ENCODE measurements around the gene TNPO1. TPM values are rescaled to one million over a fixed set of nuclear protein-coding genes. Genes with fewer than 3 reads are reported as not detected.

The TNPO1 gene
- total RNA-seq, 2 experiments from 2014 or later: 69.6 to 74.7 TPM

DNA sequence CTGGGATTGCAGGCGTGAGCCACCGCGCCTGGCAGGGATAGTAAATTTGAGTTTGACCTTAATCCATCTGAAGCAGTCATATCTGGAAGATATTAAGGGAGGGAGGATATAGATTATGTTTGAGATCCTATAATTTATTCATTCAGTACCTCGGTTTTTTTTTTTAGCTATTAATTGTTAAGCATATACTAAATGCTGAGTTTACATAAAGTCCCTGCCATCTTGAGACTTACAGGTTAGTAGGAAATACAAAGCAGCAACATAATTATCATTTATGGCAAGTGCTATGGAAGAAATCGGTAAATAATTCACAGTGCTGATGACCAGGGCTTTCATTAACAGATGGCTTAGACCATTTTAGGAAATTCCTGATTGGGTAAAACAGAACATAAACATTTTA lies 72.9 kb downstream of the TNPO1 start:
- H3K27ac Mint-ChIP-seq: no peak overlapping the region
- H3K4me1 ChIP-seq (ENCODE audit: insufficient read depth, low read length): no peaks in the 10 kb centered on the region
- no peaks in the 10 kb centered on the region for H3K27me3 Mint-ChIP-seq
- H3K4me3 Mint-ChIP-seq: no peak overlapping the region
- ChIA-PET CTCF (no interaction called here), POLR2A (no interaction called here)
- H3K9me3 Mint-ChIP-seq: no peaks in the 10 kb centered on the region
- ATAC-seq (ENCODE audit: poor library complexity): no peak
- H3K9me3 ChIP-seq (ENCODE audit: control insufficient read depth in 1 of 2, insufficient read depth in 1 of 2, low read length in 2 of 2): no peaks in the 10 kb centered on the region
- TF ChIP-seq CTCF (IDR thresholded peaks at IDR 0.05): no peak
- no peak for DNase-seq
- no peak overlapping the region for H3K27ac ChIP-seq (ENCODE audit: low read depth in 1 of 2, low read length in 2 of 2)
- peaks cover 91% of the 10 kb centered on the region for H3K36me3 ChIP-seq (ENCODE audit: insufficient read depth, low read length)
- intact Hi-C loops (cut with DNase I, micrococcal nuclease): no loop called here
- H3K4me1 Mint-ChIP-seq (ENCODE audit: low read depth): no peaks in the 10 kb centered on the region
- peaks cover 95% of the 10 kb centered on the region for H3K36me3 Mint-ChIP-seq (ENCODE audit: low read depth)
- no peaks in the 10 kb centered on the region for H3K27me3 ChIP-seq (ENCODE audit: control insufficient read depth in 1 of 2, insufficient read depth in 2 of 2, low read length in 2 of 2)
- no peak overlapping the region for H3K4me3 ChIP-seq (ENCODE audit: low read length)

- ATAC-seq (ENCODE audit: poor library complexity): no peak
- no peak overlapping the region for H3K4me3 ChIP-seq (ENCODE audit: low read length)
- Mint-ChIP-seq H3K27me3 (no peaks in the 10 kb centered on the region), H3K27ac (no peak overlapping the region), H3K36me3 (ENCODE audit: low read depth) (peaks cover 91% of the 10 kb centered on the region), H3K4me3 (no peak overlapping the region), H3K4me1 (ENCODE audit: low read depth) (no peaks in the 10 kb centered on the region), H3K9me3 (no peaks in the 10 kb centered on the region)
- no peaks in the 10 kb centered on the region for H3K9me3 ChIP-seq (ENCODE audit: control insufficient read depth in 1 of 2, insufficient read depth in 1 of 2, low read length in 2 of 2)
- ChIA-PET POLR2A (no interaction called here), CTCF (no interaction called here)
- no peak for DNase-seq
- no peak for TF ChIP-seq CTCF (IDR thresholded peaks at IDR 0.05)
- H3K27me3 ChIP-seq (ENCODE audit: control insufficient read depth in 1 of 2, insufficient read depth in 2 of 2, low read length in 2 of 2): no peaks in the 10 kb centered on the region
- intact Hi-C loops (cut with DNase I, micrococcal nuclease): no loop called here
- H3K27ac ChIP-seq (ENCODE audit: low read depth in 1 of 2, low read length in 2 of 2): no peak overlapping the region
- no peaks in the 10 kb centered on the region for H3K4me1 ChIP-seq (ENCODE audit: insufficient read depth, low read length)
- peaks cover 91% of the 10 kb centered on the region for H3K36me3 ChIP-seq (ENCODE audit: insufficient read depth, low read length)
These were observed 76.4 kb downstream of the TNPO1 start for GRCh38 chr5:72892846-72893245.

GRCh38 chr5:72895758-72896157 lies 79.3 kb downstream of the TNPO1 start:
- ChIA-PET CTCF (no interaction called here), POLR2A (no interaction called here)
- Histone ChIP-seq H3K4me1 (ENCODE audit: insufficient read depth, low read length) (no peaks in the 10 kb centered on the region), H3K4me3 (ENCODE audit: low read length) (no peak overlapping the region), H3K9me3 (ENCODE audit: control insufficient read depth in 1 of 2, insufficient read depth in 1 of 2, low read length in 2 of 2) (no peaks in the 10 kb centered on the region), H3K36me3 (ENCODE audit: insufficient read depth, low read length) (peaks cover 90% of the 10 kb centered on the region), H3K27ac (ENCODE audit: low read depth in 1 of 2, low read length in 2 of 2) (no peak overlapping the region), H3K27me3 (ENCODE audit: control insufficient read depth in 1 of 2, insufficient read depth in 2 of 2, low read length in 2 of 2) (no peaks in the 10 kb centered on the region)
- Mint-ChIP-seq H3K4me3 (no peak overlapping the region), H3K36me3 (ENCODE audit: low read depth) (peaks cover 85% of the 10 kb centered on the region), H3K27me3 (no peaks in the 10 kb centered on the region), H3K4me1 (ENCODE audit: low read depth) (no peaks in the 10 kb centered on the region), H3K9me3 (no peaks in the 10 kb centered on the region), H3K27ac (no peak overlapping the region)
- ATAC-seq (ENCODE audit: poor library complexity) (no peak), DNase-seq (peak in 1 of 14 experiments; percentile 1)
- intact Hi-C loops (cut with DNase I, micrococcal nuclease): no loop called here
- TF ChIP-seq CTCF (IDR thresholded peaks at IDR 0.05): no peak

All from CD4-positive, alpha-beta T cell (primary cell).